HG03442 (cell line): ENCODE data around the gene TMIGD2.
"Not testable (repeated sequence)": the region's sequence is repeated elsewhere in the genome, so short reads cannot be mapped to it uniquely, and the experiment has no call there.

Source experiments
- ATAC-seq: cut with Tn5 transposase; IDR thresholded peaks from one replicate; pipeline ENCODE4 v1.9.1; 2021; ENCODE audit warnings: mild to moderate bottlenecking, moderate library complexity; ENCODE audit not compliant: unreplicated experiment

TMIGD2 gene

GRCh38 chr19:4298810-4299550 lies 3.2 kb downstream of the TMIGD2 start:
- no peak for ATAC-seq

- no peak for ATAC-seq
Measured at GRCh38 chr19:4297901-4298809, 4.0 kb downstream of the TMIGD2 start.

GRCh38 chr19:4295972-4296771 lies 6.0 kb downstream of the TMIGD2 start:
- ATAC-seq, result no peak

- no peak for ATAC-seq
Measured at GRCh38 chr19:4294389-4294788, 7.8 kb downstream of the TMIGD2 start.

GRCh38 chr19:4292515-4292914 lies 9.7 kb downstream of the TMIGD2 start:
- ATAC-seq, result no peak

- ATAC-seq, result no peak
Measured at GRCh38 chr19:4291184-4291732, 10.9 kb downstream of the TMIGD2 start.

GRCh38 chr19:4288091-4288777 lies 14.0 kb downstream of the TMIGD2 start:
- ATAC-seq, result no peak

- not testable (repeated sequence) for ATAC-seq
Measured at GRCh38 chr19:4286141-4286540, 16.0 kb downstream of the TMIGD2 start.

GRCh38 chr19:4284974-4285373 lies 17.2 kb downstream of the TMIGD2 start:
- no peak for ATAC-seq

- no peak for ATAC-seq
Measured at GRCh38 chr19:4284176-4284958, 17.8 kb downstream of the TMIGD2 start.

- no peak for ATAC-seq
Measured at GRCh38 chr19:4279530-4280422, 22.4 kb downstream of the TMIGD2 start.

- ATAC-seq, result no peak
Measured at GRCh38 chr19:4279267-4279529, 23.0 kb downstream of the TMIGD2 start.

GRCh38 chr19:4278419-4279266 lies 23.5 kb downstream of the TMIGD2 start, which contains the start of gene SHD:
Gene SHD (plus strand): TSS chr19:4279266. CDS start chr19:4280064, 798 bp downstream.
- no peak for ATAC-seq

- no peak for ATAC-seq
Measured at GRCh38 chr19:4278010-4278409, 24.2 kb downstream of the TMIGD2 start.

- ATAC-seq, result no peak
Measured at GRCh38 chr19:4277191-4277696, 24.9 kb downstream of the TMIGD2 start.

- ATAC-seq, result not testable (repeated sequence)
Measured at GRCh38 chr19:4274321-4274686, 27.9 kb downstream of the TMIGD2 start.

GRCh38 chr19:4272894-4273293 lies 29.3 kb downstream of the TMIGD2 start:
- ATAC-seq, result no peak
